Occipital lobe (tissue), 1 donor: Measurements from ENCODE around the gene CCDC196. TPM values are rescaled to one million over a fixed set of nuclear protein-coding genes. Genes with fewer than 3 reads are reported as not detected.

ENCODE experiments used
- total RNA-seq: library from RNA; depleted of rRNA; stranded (reverse); fragments of >200 nt; gene quantifications from one replicate; pipeline ENCODE4 v1.2.3, GENCODE V29; 2014

The CCDC196 gene
- total RNA-seq, 1 donor from 2014 or later = not detected

Other genes with a start within 250 kb of the CCDC196 start
- 110 TPM for gene GPHN, start 21.8 kb downstream of the CCDC196 start, total RNA-seq